GM23338 (cell line): Measurements from ENCODE around the gene STT3B. TPM values are rescaled to one million over a fixed set of nuclear protein-coding genes. Genes with fewer than 3 reads are reported as not detected.

ENCODE experiments used
- ATAC-seq: fragments of 200-7000 bp; cut with Tn5 transposase; 3 replicates; pipeline ENCODE4 v1.9.1; 2020
- DNase-seq: peaks from one replicate; pipeline ENCODE4 v3.0.0-alpha.2; 2015; ENCODE audit warnings: low spot score
- H2AFZ ChIP-seq: fragments of 200-600 bp; sonication (generic); 2 replicates; pipeline ENCODE4 v1.8.0; 2016; ENCODE audit warnings: antibody characterized with exemption, mild to moderate bottlenecking, moderate library complexity
- H3F3A ChIP-seq: fragments of 200-600 bp; sonication (generic); replicated peaks from 2 replicates; pipeline ENCODE4 v1.8.0; 2017; ENCODE audit warnings: antibody characterized with exemption, mixed run types, low read depth
- H3K27ac ChIP-seq: fragments of 200-600 bp; sonication (generic); 2 replicates; pipeline ENCODE4 v1.6.1; 2016; ENCODE audit warnings: low read depth
- H3K27me3 ChIP-seq: fragments of 200-600 bp; sonication (generic); 2 replicates; pipeline ENCODE4 v1.8.0; 2016; ENCODE audit warnings: mild to moderate bottlenecking, mixed run types, moderate library complexity; ENCODE audit not compliant: insufficient read depth
- H3K36me3 ChIP-seq: fragments of 200-600 bp; sonication (generic); 2 replicates; pipeline ENCODE4 v1.8.0; 2016; ENCODE audit warnings: mild to moderate bottlenecking; ENCODE audit not compliant: insufficient read depth
- H3K4me1 ChIP-seq: fragments of 200-600 bp; sonication (generic); 2 replicates; pipeline ENCODE4 v1.8.0; 2016; ENCODE audit warnings: mild to moderate bottlenecking, moderate library complexity; ENCODE audit not compliant: insufficient read depth
- H3K4me2 ChIP-seq: fragments of 200-600 bp; sonication (generic); 2 replicates; pipeline ENCODE4 v1.7.1; 2017; ENCODE audit warnings: mixed run types
- H3K4me3 ChIP-seq: fragments of 200-600 bp; sonication (generic); 2 replicates; pipeline ENCODE4 v1.6.1; 2016; ENCODE audit warnings: mixed run types
- H3K79me2 ChIP-seq: fragments of 200-600 bp; sonication (generic); replicated peaks from 2 replicates; pipeline ENCODE4 v1.8.0; 2017; ENCODE audit warnings: mild to moderate bottlenecking; ENCODE audit not compliant: insufficient read depth
- H3K9me2 ChIP-seq: fragments of 200-600 bp; sonication (generic); 2 replicates; pipeline ENCODE4 v1.8.0; 2017; ENCODE audit not compliant: insufficient read depth
- H4K20me1 ChIP-seq: fragments of 200-600 bp; sonication (generic); replicated peaks from 2 replicates; pipeline ENCODE4 v1.8.0; 2017; ENCODE audit warnings: mild to moderate bottlenecking; ENCODE audit not compliant: insufficient read depth
- H3K27ac Mint-ChIP-seq: 2 replicates; pipeline ENCODE4 v1.8.0; 2020; ENCODE audit warnings: inconsistent platforms, mild to moderate bottlenecking, moderate library complexity, mixed read lengths
- H3K27me3 Mint-ChIP-seq: 3 replicates; pipeline ENCODE4 v1.8.0; 2022; ENCODE audit warnings: low read depth, mild to moderate bottlenecking, moderate library complexity, mixed read lengths, inconsistent platforms; ENCODE audit not compliant: insufficient read depth, poor library complexity
- H3K36me3 Mint-ChIP-seq: 3 replicates; pipeline ENCODE4 v1.8.0; 2021; ENCODE audit warnings: low read depth, mild to moderate bottlenecking, inconsistent platforms, moderate library complexity, mixed read lengths
- H3K4me1 Mint-ChIP-seq: 3 replicates; pipeline ENCODE4 v1.8.0; 2020; ENCODE audit warnings: mild to moderate bottlenecking, inconsistent platforms, mixed read lengths
- H3K4me3 Mint-ChIP-seq: 3 replicates; pipeline ENCODE4 v1.8.0; 2021; ENCODE audit warnings: moderate library complexity, mild to moderate bottlenecking, inconsistent platforms, mixed read lengths
- H3K9me3 Mint-ChIP-seq: 3 replicates; pipeline ENCODE4 v1.8.0; 2020; ENCODE audit warnings: moderate library complexity, mild to moderate bottlenecking, inconsistent platforms, mixed read lengths
- CREB1 ChIP-seq: fragments of 250-450 bp; sonication (Bioruptor Pico); IDR thresholded peaks from 2 replicates; pipeline ENCODE4 v1.5.0; 2020; ENCODE audit warnings: low read depth, mild to moderate bottlenecking, moderate library complexity
- CTCF ChIP-seq, 2 experiments: fragments of 200-600 bp in 1 of 2; sonication (generic) in 1 of 2; conservative IDR thresholded peaks; 2 replicates each; pipeline versions ENCODE4 v1.5.1 to v1.6.1; 2016 to 2017; ENCODE audit warnings: antibody characterized with exemption in 2 of 2, low read depth in 2 of 2, mild to moderate bottlenecking in 2 of 2, moderate library complexity in 1 of 2
- ETS1 ChIP-seq: IDR thresholded peaks from 2 replicates; pipeline ENCODE4 v1.6.1; 2016; ENCODE audit warnings: antibody characterized with exemption
- EZH2 ChIP-seq: fragments of 200-600 bp; sonication (generic); IDR thresholded peaks from one replicate; pipeline ENCODE4 v1.8.0; 2017; ENCODE audit warnings: antibody characterized with exemption, mild to moderate bottlenecking, low read depth; ENCODE audit not compliant: unreplicated experiment
- EZH2phosphoT487 ChIP-seq: fragments of 200-600 bp; sonication (generic); IDR thresholded peaks from one replicate; pipeline ENCODE4 v1.8.1; 2018; ENCODE audit warnings: antibody characterized with exemption; ENCODE audit not compliant: unreplicated experiment
- JUNB ChIP-seq: IDR thresholded peaks from one replicate; pipeline ENCODE4 v1.6.1; 2016; ENCODE audit warnings: antibody characterized with exemption; ENCODE audit not compliant: unreplicated experiment
- NANOG ChIP-seq: IDR thresholded peaks from 2 replicates; pipeline ENCODE4 v1.6.1; 2016; ENCODE audit warnings: antibody characterized with exemption, borderline replicate concordance
- POLR2AphosphoS5 ChIP-seq: IDR thresholded peaks from 2 replicates; pipeline ENCODE4 v1.6.1; 2016; ENCODE audit warnings: antibody characterized with exemption, low read depth
- REST ChIP-seq: IDR thresholded peaks from one replicate; pipeline ENCODE4 v1.6.1; 2018; ENCODE audit warnings: antibody characterized with exemption; ENCODE audit not compliant: unreplicated experiment
- STAT1 ChIP-seq: IDR thresholded peaks from one replicate; pipeline ENCODE4 v1.6.1; 2016; ENCODE audit warnings: antibody characterized with exemption; ENCODE audit not compliant: unreplicated experiment
- ZNF114 ChIP-seq: fragments of 250-450 bp; sonication (Bioruptor Pico); IDR thresholded peaks from 2 replicates; pipeline ENCODE4 v1.5.0; 2020; ENCODE audit warnings: mild to moderate bottlenecking, moderate library complexity
- ZNF331 ChIP-seq: fragments of 250-450 bp; sonication (Bioruptor Pico); IDR thresholded peaks from 2 replicates; pipeline ENCODE4 v1.5.0; 2020; ENCODE audit warnings: low read depth, mild to moderate bottlenecking, moderate library complexity
- ZNF462 ChIP-seq: fragments of 250-450 bp; sonication (Bioruptor Pico); IDR thresholded peaks from 2 replicates; pipeline ENCODE4 v1.5.0; 2020; ENCODE audit warnings: mild to moderate bottlenecking, moderate library complexity
- polyA plus RNA-seq: library from polyadenylated mRNA; unstranded; fragments of >200 nt; fragmentation: Nextera tagmentation; extraction: Ambion mirVana; gene quantifications from 2 replicates; pipeline ENCODE4 v1.2.1, GENCODE V29; 2016
- total RNA-seq: library from RNA; depleted of rRNA; stranded (reverse); fragments of >200 nt; shearing (Covaris generic); gene quantifications from 2 replicates; pipeline ENCODE4 v1.2.3, GENCODE V29; 2014

The STT3B gene
- total and polyA plus RNA-seq, 2 experiments from 2014 or later = 44.1 to 167 TPM

- H3K36me3 ChIP-seq = no peaks in the 10 kb centered on the region; the same call in 1 of the 2 replicates
- DNase-seq (no peak), ATAC-seq (no peak)
- peaks cover 5% of the 10 kb centered on the region for H3K27me3 Mint-ChIP-seq
- H3F3A ChIP-seq = no peaks in the 10 kb centered on the region
- no peak overlapping the region for H3K4me2 ChIP-seq
- no peaks in the 10 kb centered on the region for H3K4me1 ChIP-seq
- no peak overlapping the region for H3K27ac Mint-ChIP-seq
- TF ChIP-seq ETS1 (no peak), JUNB (no peak), NANOG (no peak), CREB1 (CRISPR knock-in tag) (no peak), CTCF (conservative IDR thresholded peaks at IDR 0.05; ENCODE audit: low read depth in 2 of 2) (no peak), ZNF462 (CRISPR knock-in tag) (no peak), ZNF331 (no peak), POLR2AphosphoS5 (no peak), STAT1 (no peak), EZH2 (no peak), ZNF114 (CRISPR knock-in tag) (no peak), EZH2phosphoT487 (no peak), REST (no peak)
- H4K20me1 ChIP-seq = peaks cover 17% of the 10 kb centered on the region; the same call in 1 of the 2 replicates
- no peak overlapping the region for H3K4me3 Mint-ChIP-seq
- no peaks in the 10 kb centered on the region for H3K9me2 ChIP-seq
- H2AFZ ChIP-seq = no peak overlapping the region
- no peak overlapping the region for H3K4me3 ChIP-seq
- H3K36me3 Mint-ChIP-seq = peaks cover 37% of the 10 kb centered on the region
- no peak overlapping the region for H3K27ac ChIP-seq
- H3K9me3 Mint-ChIP-seq = peaks cover 13% of the 10 kb centered on the region
- H3K4me1 Mint-ChIP-seq = no peaks in the 10 kb centered on the region
- H3K27me3 ChIP-seq = no peaks in the 10 kb centered on the region
- H3K79me2 ChIP-seq = peaks cover 74% of the 10 kb centered on the region
Observed at GRCh38 chr3:31592764-31593163, 60.0 kb downstream of the STT3B start.
